Measurements from ENCODE around the gene USH2A.

The USH2A gene

GRCh38 chr1:216290074-216290473, 133.2 kb downstream of the USH2A start:
- DNase-seq (ENCODE audit: low read depth, low spot score): no peak

- no peak for DNase-seq (ENCODE audit: low read depth, low spot score)
Measured at GRCh38 chr1:216285052-216285451, 138.2 kb downstream of the USH2A start.

GRCh38 chr1:216281757-216282156, 141.5 kb downstream of the USH2A start:
- no peak for DNase-seq (ENCODE audit: low read depth, low spot score)

GRCh38 chr1:216270086-216270773, 153.0 kb downstream of the USH2A start:
- no peak for DNase-seq (ENCODE audit: low read depth, low spot score)

- no peak for DNase-seq (ENCODE audit: low read depth, low spot score)
Measured at GRCh38 chr1:216261631-216262030, 161.6 kb downstream of the USH2A start.

GRCh38 chr1:216258856-216259255, 164.4 kb downstream of the USH2A start:
- no peak for DNase-seq (ENCODE audit: low read depth, low spot score)

GRCh38 chr1:216258386-216258785, 164.9 kb downstream of the USH2A start:
- DNase-seq (ENCODE audit: low read depth, low spot score): no peak

GRCh38 chr1:216250861-216251260, 172.4 kb downstream of the USH2A start:
- DNase-seq (ENCODE audit: low read depth, low spot score): no peak

- DNase-seq (ENCODE audit: low read depth, low spot score): no peak
Measured at GRCh38 chr1:216248628-216249027, 174.6 kb downstream of the USH2A start.

- DNase-seq (ENCODE audit: low read depth, low spot score): no peak
Measured at GRCh38 chr1:216247937-216248336, 175.3 kb downstream of the USH2A start.

GRCh38 chr1:216246577-216247203, 176.6 kb downstream of the USH2A start:
- DNase-seq (ENCODE audit: low read depth, low spot score): peak; percentile 3

- DNase-seq (ENCODE audit: low read depth, low spot score): no peak
Measured at GRCh38 chr1:216238844-216239243, 184.4 kb downstream of the USH2A start.

GRCh38 chr1:216237927-216238542, 185.2 kb downstream of the USH2A start:
- DNase-seq (ENCODE audit: low read depth, low spot score): no peak

- DNase-seq (ENCODE audit: low read depth, low spot score): no peak
Measured at GRCh38 chr1:216224233-216224632, 199.0 kb downstream of the USH2A start.

- no peak for DNase-seq (ENCODE audit: low read depth, low spot score)
Measured at GRCh38 chr1:216223486-216223885, 199.8 kb downstream of the USH2A start.

GRCh38 chr1:216222288-216222687, 201.0 kb downstream of the USH2A start:
- no peak for DNase-seq (ENCODE audit: low read depth, low spot score)

- peak; percentile 72 for DNase-seq (ENCODE audit: low read depth, low spot score)
Measured at GRCh38 chr1:216221260-216221700, 202.0 kb downstream of the USH2A start.

- no peak for DNase-seq (ENCODE audit: low read depth, low spot score)
Measured at GRCh38 chr1:216216305-216216704, 206.9 kb downstream of the USH2A start.

- DNase-seq (ENCODE audit: low read depth, low spot score): no peak
Measured at GRCh38 chr1:216215169-216215568, 208.1 kb downstream of the USH2A start.

- no peak for DNase-seq (ENCODE audit: low read depth, low spot score)
Measured at GRCh38 chr1:216212826-216213225, 210.4 kb downstream of the USH2A start.

GRCh38 chr1:216210081-216210480, 213.2 kb downstream of the USH2A start:
- DNase-seq (ENCODE audit: low read depth, low spot score): no peak

- DNase-seq (ENCODE audit: low read depth, low spot score): no peak
Measured at GRCh38 chr1:216209125-216209524, 214.1 kb downstream of the USH2A start.

GRCh38 chr1:216207154-216207553, 216.1 kb downstream of the USH2A start:
- DNase-seq (ENCODE audit: low read depth, low spot score): no peak

All from ELF-1 (cell line).